Keratinocyte (primary cell): ENCODE data around the gene SENP5. TPM values are rescaled to one million over a fixed set of nuclear protein-coding genes. Genes with fewer than 3 reads are reported as not detected.

Experiments
- DNase-seq: peaks from one replicate; pipeline ENCODE4 v3.0.0-alpha.2; 2011; ENCODE audit warnings: low read depth, missing footprints, low spot score
- FAIRE-seq: peaks from 2 replicates; lab custom pipeline; 2011; peaks lifted over from hg19 to GRCh38; lab: Jason Lieb, UNC
- H2AFZ ChIP-seq: 2 replicates; pipeline ENCODE4 v1.6.0; 2012; ENCODE audit warnings: low read length, control low read depth, inconsistent platforms; ENCODE audit not compliant: control insufficient read depth
- H3K27ac ChIP-seq: 2 replicates; pipeline ENCODE4 v1.5.1; 2011; ENCODE audit warnings: low read length; ENCODE audit not compliant: control insufficient read depth, insufficient read depth
- H3K27me3 ChIP-seq: 3 replicates; pipeline ENCODE4 v1.6.0; 2011; ENCODE audit warnings: low read length; ENCODE audit not compliant: control insufficient read depth, insufficient read depth; ENCODE audit errors: extremely low read depth
- H3K36me3 ChIP-seq, 2 experiments: 2 replicates in 1 of 2; 3 replicates in 1 of 2; pipeline ENCODE4 v1.5.1; 2011; ENCODE audit warnings: low read length in 2 of 2, mild to moderate bottlenecking in 1 of 2; ENCODE audit not compliant: control insufficient read depth in 2 of 2, insufficient read depth in 2 of 2; ENCODE audit errors: extremely low read depth in 1 of 2
- H3K4me1 ChIP-seq: 3 replicates; pipeline ENCODE4 v1.5.1; 2011; ENCODE audit warnings: low read length; ENCODE audit not compliant: control insufficient read depth, insufficient read depth; ENCODE audit errors: extremely low read depth
- H3K4me2 ChIP-seq: 3 replicates; pipeline ENCODE4 v1.6.0; 2011; ENCODE audit warnings: low read depth, low read length; ENCODE audit not compliant: control insufficient read depth, insufficient read depth; ENCODE audit errors: extremely low read depth
- H3K4me3 ChIP-seq, 3 experiments: fragments of 200-600 bp in 1 of 3; sonication (generic) in 1 of 3; 2 replicates in 2 of 3; 3 replicates in 1 of 3; pipeline ENCODE4 v1.5.1; 2011 to 2016; ENCODE audit warnings: low read length in 3 of 3, mild to moderate bottlenecking in 3 of 3, control low read depth in 2 of 3, inconsistent platforms in 1 of 3, low read depth in 1 of 3, mixed read lengths in 1 of 3, mixed run types in 1 of 3, moderate library complexity in 1 of 3; ENCODE audit not compliant: control insufficient read depth in 2 of 3, insufficient read depth in 2 of 3; ENCODE audit errors: extremely low read depth in 1 of 3
- H3K79me2 ChIP-seq: 2 replicates; pipeline ENCODE4 v1.6.0; 2012; ENCODE audit warnings: low read length; ENCODE audit not compliant: control insufficient read depth, insufficient read depth
- H3K9ac ChIP-seq: 3 replicates; pipeline ENCODE4 v1.6.0; 2011; ENCODE audit warnings: low read length; ENCODE audit not compliant: control insufficient read depth, insufficient read depth; ENCODE audit errors: extremely low read depth
- H3K9me1 ChIP-seq: 3 replicates; pipeline ENCODE4 v1.6.0; 2011; ENCODE audit warnings: low read length; ENCODE audit not compliant: control insufficient read depth, insufficient read depth; ENCODE audit errors: extremely low read depth
- H3K9me3 ChIP-seq: 2 replicates; pipeline ENCODE4 v1.5.1; 2012; ENCODE audit warnings: low read depth, low read length; ENCODE audit not compliant: control insufficient read depth
- H4K20me1 ChIP-seq: 3 replicates; pipeline ENCODE4 v1.6.0; 2011; ENCODE audit warnings: low read length; ENCODE audit not compliant: control insufficient read depth, insufficient read depth; ENCODE audit errors: extremely low read depth
- EZH2 ChIP-seq: IDR thresholded peaks from one replicate; pipeline ENCODE4 v1.6.1; 2012; ENCODE audit warnings: inconsistent platforms, mild to moderate bottlenecking, low read length, moderate library complexity
- dilution Hi-C: fragments of 300-500 bp; cut with MboI; formaldehyde crosslinking; loops from one replicate; pipeline ENCODE4 v1.7.0; 2020; ENCODE audit warnings: low sequenced_read_pairs; ENCODE audit not compliant: extremely low pct_ligation_motif_present
- polyA plus RNA-seq, 5 experiments: library from polyadenylated mRNA; depleted of rRNA in 3 of 5; stranded (reverse) in 3 of 5; stranded (forward) in 1 of 5; unstranded in 1 of 5; fragments of >200 nt; gene quantifications; 1 replicate in 1 of 5; 2 replicates in 3 of 5; 3 replicates in 1 of 5; pipeline versions ENCODE4 v1.2.1 to v1.2.3, GENCODE V29; 2011 to 2012; ENCODE audit warnings: missing spikeins in 2 of 5, low read depth in 1 of 5, low replicate concordance in 1 of 5
- TF ChIP-seq, protein P1 (sequence below), 3 experiments: IDR thresholded peaks in 1 of 3; conservative IDR thresholded peaks in 1 of 3; optimal IDR thresholded peaks in 1 of 3; 2 replicates in 2 of 3; 3 replicates in 1 of 3; pipeline versions ENCODE3 to v1.5.1; 2011; ENCODE audit warnings: low read length in 3 of 3, mild to moderate bottlenecking in 3 of 3, moderate library complexity in 2 of 3, control low read depth in 1 of 3, inconsistent platforms in 1 of 3; ENCODE audit not compliant: insufficient read depth in 2 of 3; ENCODE audit errors: extremely low read depth in 1 of 3

The SENP5 gene
- polyA plus RNA-seq, 1 donor (not counting 4 experiments of a cell fraction or from before 2014, with no cell fraction given): 16.5 TPM

DNA sequence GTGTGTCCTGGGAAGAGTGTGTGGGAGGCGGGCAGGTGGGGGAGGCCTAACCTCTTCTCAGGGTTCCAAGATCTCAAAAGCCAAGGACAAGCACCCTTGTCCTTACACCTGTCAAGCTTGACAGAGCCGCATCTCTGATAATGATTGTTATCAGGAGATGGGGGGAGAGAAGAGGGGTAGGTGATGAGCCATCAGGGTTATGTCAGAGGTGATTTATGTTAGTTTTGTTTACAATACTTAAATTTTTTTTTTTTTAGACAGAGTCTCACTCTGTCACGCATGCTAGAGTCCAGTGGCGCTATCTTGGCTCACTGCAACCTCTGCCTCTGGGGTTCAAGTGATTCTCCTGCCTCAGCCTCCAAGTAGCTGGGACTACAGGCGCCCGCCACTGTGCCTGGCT lies 82.0 kb downstream of the SENP5 start:
- FAIRE-seq: no peak
- H3K36me3 ChIP-seq: no peaks in the 10 kb centered on the region

DNA sequence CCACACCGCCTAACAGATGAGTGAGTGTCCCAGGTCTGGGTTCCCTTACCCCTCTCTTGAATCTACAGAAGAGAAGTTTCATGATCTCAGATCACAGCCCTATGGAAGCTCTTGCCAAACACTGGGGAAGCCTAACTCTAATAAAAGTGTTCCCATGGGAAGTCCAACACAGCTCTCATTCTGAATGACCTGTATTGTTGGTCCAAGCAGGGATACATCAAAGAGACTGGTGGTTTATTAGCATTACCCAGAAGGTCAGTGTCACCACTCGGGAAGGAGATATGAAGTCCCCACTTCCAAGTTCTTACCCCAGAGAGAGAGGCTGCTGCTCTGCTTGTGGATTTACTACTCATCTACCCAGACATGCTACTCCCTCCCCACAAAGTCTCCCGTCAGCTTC lies 83.7 kb downstream of the SENP5 start:
- no peaks in the 10 kb centered on the region for H4K20me1 ChIP-seq
- H3K9me1 ChIP-seq: no peaks in the 10 kb centered on the region
- H3K36me3 ChIP-seq: no peaks in the 10 kb centered on the region
- no peak overlapping the region for H3K27ac ChIP-seq
- H2AFZ ChIP-seq: no peak overlapping the region
- dilution Hi-C loops: no loop called here
- FAIRE-seq: no peak
- H3K9me3 ChIP-seq: no peaks in the 10 kb centered on the region
- H3K79me2 ChIP-seq: no peaks in the 10 kb centered on the region
- no peak overlapping the region for H3K9ac ChIP-seq
- H3K27me3 ChIP-seq: no peaks in the 10 kb centered on the region
- DNase-seq: no peak
- H3K4me3 ChIP-seq: no peak overlapping the region
- TF ChIP-seq EZH2: no peak
- TF ChIP-seq, protein P1, sequence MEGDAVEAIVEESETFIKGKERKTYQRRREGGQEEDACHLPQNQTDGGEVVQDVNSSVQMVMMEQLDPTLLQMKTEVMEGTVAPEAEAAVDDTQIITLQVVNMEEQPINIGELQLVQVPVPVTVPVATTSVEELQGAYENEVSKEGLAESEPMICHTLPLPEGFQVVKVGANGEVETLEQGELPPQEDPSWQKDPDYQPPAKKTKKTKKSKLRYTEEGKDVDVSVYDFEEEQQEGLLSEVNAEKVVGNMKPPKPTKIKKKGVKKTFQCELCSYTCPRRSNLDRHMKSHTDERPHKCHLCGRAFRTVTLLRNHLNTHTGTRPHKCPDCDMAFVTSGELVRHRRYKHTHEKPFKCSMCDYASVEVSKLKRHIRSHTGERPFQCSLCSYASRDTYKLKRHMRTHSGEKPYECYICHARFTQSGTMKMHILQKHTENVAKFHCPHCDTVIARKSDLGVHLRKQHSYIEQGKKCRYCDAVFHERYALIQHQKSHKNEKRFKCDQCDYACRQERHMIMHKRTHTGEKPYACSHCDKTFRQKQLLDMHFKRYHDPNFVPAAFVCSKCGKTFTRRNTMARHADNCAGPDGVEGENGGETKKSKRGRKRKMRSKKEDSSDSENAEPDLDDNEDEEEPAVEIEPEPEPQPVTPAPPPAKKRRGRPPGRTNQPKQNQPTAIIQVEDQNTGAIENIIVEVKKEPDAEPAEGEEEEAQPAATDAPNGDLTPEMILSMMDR (optimal IDR thresholded peaks at IDR 0.05 in 1 of 3, IDR thresholded peaks at IDR 0.05 in 1 of 3, conservative IDR thresholded peaks at IDR 0.05 in 1 of 3; ENCODE audit: extremely low read depth in 1 of 3, insufficient read depth in 2 of 3, low read length in 3 of 3): no peak
- H3K4me1 ChIP-seq: no peaks in the 10 kb centered on the region
- no peak overlapping the region for H3K4me2 ChIP-seq

More for the DNA sequence above, 82.0 kb downstream of the SENP5 start:
- Histone ChIP-seq H3K9ac (no peak overlapping the region), H3K79me2 (no peaks in the 10 kb centered on the region), H3K27me3 (no peaks in the 10 kb centered on the region), H3K9me3 (no peaks in the 10 kb centered on the region), H3K9me1 (no peaks in the 10 kb centered on the region), H3K4me1 (no peaks in the 10 kb centered on the region), H3K4me3 (no peak overlapping the region), H4K20me1 (no peaks in the 10 kb centered on the region), H3K4me2 (no peak overlapping the region), H3K27ac (no peak overlapping the region), H2AFZ (no peak overlapping the region)
- no peak for TF ChIP-seq EZH2
- TF ChIP-seq, protein P1 (optimal IDR thresholded peaks at IDR 0.05 in 1 of 3, IDR thresholded peaks at IDR 0.05 in 1 of 3, conservative IDR thresholded peaks at IDR 0.05 in 1 of 3; ENCODE audit: extremely low read depth in 1 of 3, insufficient read depth in 2 of 3, low read length in 3 of 3): no peak
- DNase-seq: no peak
- dilution Hi-C loops: no loop called here
